Ovary (tissue), 3 donors: ENCODE data around the gene ZNF639.

Experiments
- EP300 ChIP-seq: sonication (generic); formaldehyde crosslinking; IDR thresholded peaks from one replicate; pipeline ENCODE4 v1.6.1; 2017; ENCODE audit warnings: antibody characterized with exemption
- POLR2A ChIP-seq: fragments of 450-650 bp; IDR thresholded peaks from one replicate; pipeline ENCODE4 v1.6.1; 2017; ENCODE audit warnings: antibody characterized with exemption, mild to moderate bottlenecking, moderate library complexity
- TF ChIP-seq, protein P1 (sequence below), 3 donors: fragments of 450-650 bp in 2 of 3; fragments of 200-600 bp in 1 of 3; IDR thresholded peaks; one replicate each; pipeline versions ENCODE4 v1.5.1 to v1.8.0; 2016 to 2022; ENCODE audit warnings: antibody characterized with exemption in 3 of 3, mild to moderate bottlenecking in 1 of 3
- donor health status: DM: no; HTN: no; CAD: no.

DNA sequence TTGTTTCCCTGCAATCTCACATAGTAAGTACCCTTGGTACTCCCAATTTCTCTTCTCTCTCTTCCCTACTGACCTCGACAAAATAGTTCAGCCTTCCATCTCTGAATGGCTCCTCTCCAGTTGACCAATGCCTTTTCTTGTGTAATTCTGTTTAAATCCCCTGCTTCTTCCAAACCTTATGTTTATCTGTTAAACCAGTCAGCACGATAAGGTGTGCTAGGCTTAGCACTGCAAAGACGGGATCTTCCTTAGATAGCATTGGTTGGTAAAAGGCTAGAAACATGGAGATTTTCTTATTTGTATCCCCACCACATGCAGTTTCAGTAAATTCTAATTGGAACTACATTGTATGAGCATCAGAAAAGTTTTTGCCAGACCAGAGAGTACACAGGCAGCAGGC is 46.1 kb upstream of the ZNF639 start:
- TF ChIP-seq, protein P1, sequence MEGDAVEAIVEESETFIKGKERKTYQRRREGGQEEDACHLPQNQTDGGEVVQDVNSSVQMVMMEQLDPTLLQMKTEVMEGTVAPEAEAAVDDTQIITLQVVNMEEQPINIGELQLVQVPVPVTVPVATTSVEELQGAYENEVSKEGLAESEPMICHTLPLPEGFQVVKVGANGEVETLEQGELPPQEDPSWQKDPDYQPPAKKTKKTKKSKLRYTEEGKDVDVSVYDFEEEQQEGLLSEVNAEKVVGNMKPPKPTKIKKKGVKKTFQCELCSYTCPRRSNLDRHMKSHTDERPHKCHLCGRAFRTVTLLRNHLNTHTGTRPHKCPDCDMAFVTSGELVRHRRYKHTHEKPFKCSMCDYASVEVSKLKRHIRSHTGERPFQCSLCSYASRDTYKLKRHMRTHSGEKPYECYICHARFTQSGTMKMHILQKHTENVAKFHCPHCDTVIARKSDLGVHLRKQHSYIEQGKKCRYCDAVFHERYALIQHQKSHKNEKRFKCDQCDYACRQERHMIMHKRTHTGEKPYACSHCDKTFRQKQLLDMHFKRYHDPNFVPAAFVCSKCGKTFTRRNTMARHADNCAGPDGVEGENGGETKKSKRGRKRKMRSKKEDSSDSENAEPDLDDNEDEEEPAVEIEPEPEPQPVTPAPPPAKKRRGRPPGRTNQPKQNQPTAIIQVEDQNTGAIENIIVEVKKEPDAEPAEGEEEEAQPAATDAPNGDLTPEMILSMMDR (IDR thresholded peaks at IDR 0.05), result no peak
- no peak for TF ChIP-seq POLR2A
- no peak for TF ChIP-seq EP300
